Measurements from ENCODE around the gene MRPL58. TPM values are rescaled to one million over a fixed set of nuclear protein-coding genes. Genes with fewer than 3 reads are reported as not detected.

Gene MRPL58
- total and polyA plus RNA-seq, 2 of the 8 experiments (the other 6 are each of a cell fraction or from before 2014, with no cell fraction given), result 43.6 to 49.1 TPM

GRCh38 chr17:74964246-74964761, 48.2 kb upstream of the MRPL58 start:
- H3K4ac ChIP-seq (replicated peaks; ENCODE audit: insufficient read length, low read depth, low read length), result no peak overlapping the region
- H2AK5ac ChIP-seq (ENCODE audit: low read depth, low read length), result no peak overlapping the region
- H3K79me1 ChIP-seq (ENCODE audit: low read depth, low read length), result no peaks in the 10 kb centered on the region
- no peak overlapping the region for H3K56ac ChIP-seq (replicated peaks; ENCODE audit: insufficient read length, low read depth, low read length)
- no peak overlapping the region for H4K5ac ChIP-seq (ENCODE audit: insufficient read length, low read depth, low read length)
- no peak overlapping the region for H4K91ac ChIP-seq (replicated peaks; ENCODE audit: insufficient read length, low read length)
- H3K14ac ChIP-seq (ENCODE audit: insufficient read length), result no peak overlapping the region
- no peak overlapping the region for H3K4me2 ChIP-seq (ENCODE audit: insufficient read depth in 1 of 2, low read depth in 2 of 2, low read length in 2 of 2)
- no peak overlapping the region for H3K4me3 ChIP-seq (ENCODE audit: extremely low read depth in 1 of 4, insufficient read depth in 2 of 4, low read depth in 3 of 4, low read length in 4 of 4)
- no peak overlapping the region for H3K18ac ChIP-seq (ENCODE audit: extremely low read depth, low read length)
- FAIRE-seq, result no peak
- H4K8ac ChIP-seq (ENCODE audit: extremely low read depth, insufficient read depth, low read length), result no peak overlapping the region; the same call in 1 of the 2 replicates
- H3K4me1 ChIP-seq (replicated peaks in 1 of 4; ENCODE audit: control insufficient read depth in 3 of 4, insufficient read depth in 4 of 4, low read length in 3 of 4), result peaks cover 0 to 13% (median 10%) of the 10 kb centered on the region in 4 experiments; a peak in 6 of 7 replicates
- H3K23ac ChIP-seq (ENCODE audit: insufficient read length), result no peak overlapping the region
- POLR2A ChIA-PET (ENCODE audit: partially characterized antibody), result interaction anchor here (0.5 to 1.5 kb wide), 4 partner anchors 8 to 48 kb away, joined by 3 to 9 read pairs (median 4); partner anchors contain the start of genes CDR2L, HID1 and MRPL58
- H3K27ac ChIP-seq (ENCODE audit: low read depth, low read length), result no peak overlapping the region
- H2AFZ ChIP-seq (ENCODE audit: low read length), result no peak overlapping the region
- no peaks in the 10 kb centered on the region for H3K9me3 ChIP-seq (ENCODE audit: insufficient read depth in 2 of 2, low read depth in 1 of 2, low read length in 1 of 2)
- H3K23me2 ChIP-seq (ENCODE audit: low read depth, low read length), result 0 out of 2 replicates have a peak, but pooled peaks cover 3% of the 10 kb centered on the region
- peaks cover 0 to 1% of the 10 kb centered on the region in 2 experiments for H4K20me1 ChIP-seq (replicated peaks in 1 of 2; ENCODE audit: control insufficient read depth in 1 of 2, insufficient read depth in 2 of 2, low read length in 2 of 2)
- H3K79me2 ChIP-seq (ENCODE audit: control insufficient read depth in 1 of 2, insufficient read depth in 2 of 2, low read length in 2 of 2), result no peaks in the 10 kb centered on the region
- no peak overlapping the region for H2BK20ac ChIP-seq (ENCODE audit: low read length)
- TF ChIP-seq TCF12 (IDR thresholded peaks at IDR 0.05; ENCODE audit: low read depth, low read length) (no peak), FOSL1 (IDR thresholded peaks at IDR 0.05; ENCODE audit: insufficient read depth, low read depth, low read length) (no peak), CBX8 (IDR thresholded peaks at IDR 0.05; ENCODE audit: borderline replicate concordance, low read depth, low read length) (no peak), TAF7 (optimal IDR thresholded peaks at IDR 0.05; ENCODE audit: borderline replicate concordance, low read depth, low read length) (no peak), USF2 (IDR thresholded peaks at IDR 0.05; ENCODE audit: low read length) (no peak), SP4 (IDR thresholded peaks at IDR 0.05; ENCODE audit: low read length) (no peak), HDAC6 (IDR thresholded peaks at IDR 0.05; ENCODE audit: low read depth, low read length) (no peak), RXRA (IDR thresholded peaks at IDR 0.05; ENCODE audit: insufficient read depth, low read depth, low read length) (no peak)
- H2BK12ac ChIP-seq (ENCODE audit: low read depth, low read length), result no peak overlapping the region; the same call in 1 of the 2 replicates
- H3K27me3 ChIP-seq (replicated peaks in 1 of 4; ENCODE audit: control insufficient read depth in 3 of 4, extremely low read depth in 1 of 4, insufficient read depth in 3 of 4, low read length in 3 of 4), result no peaks in the 10 kb centered on the region
- no peak overlapping the region for H2BK15ac ChIP-seq (ENCODE audit: low read length)
- no peak for DNase-seq (ENCODE audit: low read depth in 1 of 2, low spot score in 2 of 2)
- no peaks in the 10 kb centered on the region for H3K36me3 ChIP-seq (ENCODE audit: control insufficient read depth in 2 of 4, insufficient read depth in 4 of 4, low read length in 3 of 4)
- no peak overlapping the region for H3K9ac ChIP-seq (replicated peaks in 1 of 4; ENCODE audit: extremely low read depth in 1 of 4, low read depth in 3 of 4, low read length in 3 of 4)
- no peak overlapping the region; the same call in 1 of the 2 replicates for H2BK5ac ChIP-seq (ENCODE audit: low read depth, low read length)
- H2BK120ac ChIP-seq (replicated peaks; ENCODE audit: low read depth, low read length), result no peak overlapping the region
- CTCF ChIA-PET (ENCODE audit: partially characterized antibody), result interaction anchor here (0.6 to 27.2 kb wide), 20 partner anchors 8 to 1417 kb away, joined by 3 to 1072 read pairs (median 6); partner anchors contain the start of genes CDR2L, HID1, MRPL58 and OTOP2
- 93% methylated on average over 12 of the region's 12 CpGs; no CpG with 5 or more reads in 1 of the 2 experiments for WGBS, 2 experiments (ENCODE audit: extremely low coverage in 1 of 2, insufficient coverage in 1 of 2, insufficient read length in 1 of 2, insufficient replicate concordance in 2 of 2, low coverage in 1 of 2, low lambda C conversion rate in 2 of 2, missing lambda C conversion rate in 1 of 2)
